AG04450 (cell line): ENCODE data around the gene PCK2. TPM values are rescaled to one million over a fixed set of nuclear protein-coding genes. Genes with fewer than 3 reads are reported as not detected.

ENCODE experiments used
- CTCF ChIA-PET: fragments of 300-600, 350-600 bp; formaldehyde crosslinking; extraction: SDS; loops from one replicate; lab custom pipeline; 2022; ENCODE audit warnings: antibody characterized with exemption, inconsistent platforms; lab: Charles Lee
- POLR2A ChIA-PET: fragments of 350-600 bp; formaldehyde crosslinking; extraction: SDS; loops from one replicate; lab custom pipeline; 2021; ENCODE audit warnings: antibody characterized with exemption, inconsistent platforms; lab: Yijun Ruan, JAX
- DNase-seq: peaks from one replicate; pipeline ENCODE4 v3.0.0-alpha.2; 2011; ENCODE audit warnings: low read depth, low spot score
- H3K27ac ChIP-seq: one replicate; pipeline ENCODE4 v1.5.1; 2012; ENCODE audit warnings: low read depth, low read length, control low read depth
- H3K27me3 ChIP-seq: one replicate; pipeline ENCODE4 v1.6.0; 2012; ENCODE audit warnings: low read length; ENCODE audit not compliant: control insufficient read depth, insufficient read depth
- H3K4me3 ChIP-seq: 2 replicates; pipeline ENCODE4 v1.5.1; 2011; ENCODE audit warnings: mild to moderate bottlenecking, low read depth, low read length, control low read depth
- H3K9me3 ChIP-seq: 2 replicates; pipeline ENCODE4 v1.5.1; 2012; ENCODE audit warnings: low read length; ENCODE audit not compliant: control insufficient read depth, insufficient read depth
- polyA plus RNA-seq: library from polyadenylated mRNA; depleted of rRNA; stranded (reverse); fragments of >200 nt; gene quantifications from 2 replicates; pipeline ENCODE4 v1.2.3, GENCODE V29; 2011
- TF ChIP-seq, protein P1 (sequence below): IDR thresholded peaks from 2 replicates; pipeline ENCODE4 v1.5.1; 2011; ENCODE audit warnings: low read depth, low read length, control low read depth, inconsistent platforms

Gene PCK2
- polyA plus RNA-seq, 1 experiment, result 47.0 TPM

DNA sequence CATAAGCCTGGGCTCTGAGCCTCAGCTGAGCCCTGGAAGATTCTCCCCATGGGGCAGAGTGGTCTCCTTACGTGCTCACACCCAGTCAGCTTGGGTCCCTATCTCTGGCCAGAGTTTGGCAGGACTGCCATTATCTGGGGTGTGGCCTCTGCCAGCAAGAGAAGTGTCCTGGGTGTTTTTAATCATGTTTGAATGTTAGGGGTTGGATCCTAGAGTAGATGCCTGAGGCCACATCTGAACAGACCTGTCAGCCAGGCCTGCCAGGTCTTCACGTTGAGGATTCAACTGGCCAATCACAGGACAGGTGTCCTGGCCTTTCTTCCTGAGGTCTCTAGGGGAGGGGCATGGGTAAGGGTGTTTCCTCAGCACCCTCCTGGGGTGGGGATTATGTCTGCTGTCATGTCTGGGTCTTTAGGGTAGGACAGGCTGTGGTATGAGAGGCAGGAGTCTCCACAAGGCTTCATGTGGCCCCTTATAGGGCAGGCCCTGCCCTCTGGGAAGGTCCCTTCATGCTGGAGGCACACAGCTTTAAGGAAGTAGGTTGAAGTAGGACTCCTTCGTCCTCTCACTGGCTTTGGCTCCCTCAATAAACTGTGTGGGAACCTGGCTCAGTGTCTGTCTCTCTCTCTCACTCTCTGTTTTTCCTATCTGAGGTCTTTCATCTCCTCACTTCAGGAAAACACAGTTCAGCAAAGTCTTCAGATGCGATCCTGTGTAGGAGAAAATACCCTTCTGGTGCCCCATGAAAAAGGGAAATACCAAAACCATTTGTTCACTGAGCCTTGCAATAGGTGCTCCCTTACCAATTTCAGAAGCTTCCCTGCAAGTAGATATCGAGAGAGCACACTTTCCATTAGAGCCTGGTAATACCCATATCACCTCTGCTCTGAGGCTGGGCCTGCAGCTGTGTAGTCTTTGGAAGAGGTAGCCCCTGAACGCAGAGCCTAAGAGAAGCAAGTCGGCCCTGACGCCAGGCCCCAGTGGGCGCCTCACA is 29.6 kb downstream of the PCK2 start:
- H3K9me3 ChIP-seq, result no peaks in the 10 kb centered on the region
- H3K27ac ChIP-seq, result no peak overlapping the region
- no peak overlapping the region for H3K4me3 ChIP-seq
- no peak for DNase-seq
- no peaks in the 10 kb centered on the region for H3K27me3 ChIP-seq
- POLR2A ChIA-PET, result no interaction called here
- CTCF ChIA-PET, result no interaction called here
- TF ChIP-seq, protein P1, sequence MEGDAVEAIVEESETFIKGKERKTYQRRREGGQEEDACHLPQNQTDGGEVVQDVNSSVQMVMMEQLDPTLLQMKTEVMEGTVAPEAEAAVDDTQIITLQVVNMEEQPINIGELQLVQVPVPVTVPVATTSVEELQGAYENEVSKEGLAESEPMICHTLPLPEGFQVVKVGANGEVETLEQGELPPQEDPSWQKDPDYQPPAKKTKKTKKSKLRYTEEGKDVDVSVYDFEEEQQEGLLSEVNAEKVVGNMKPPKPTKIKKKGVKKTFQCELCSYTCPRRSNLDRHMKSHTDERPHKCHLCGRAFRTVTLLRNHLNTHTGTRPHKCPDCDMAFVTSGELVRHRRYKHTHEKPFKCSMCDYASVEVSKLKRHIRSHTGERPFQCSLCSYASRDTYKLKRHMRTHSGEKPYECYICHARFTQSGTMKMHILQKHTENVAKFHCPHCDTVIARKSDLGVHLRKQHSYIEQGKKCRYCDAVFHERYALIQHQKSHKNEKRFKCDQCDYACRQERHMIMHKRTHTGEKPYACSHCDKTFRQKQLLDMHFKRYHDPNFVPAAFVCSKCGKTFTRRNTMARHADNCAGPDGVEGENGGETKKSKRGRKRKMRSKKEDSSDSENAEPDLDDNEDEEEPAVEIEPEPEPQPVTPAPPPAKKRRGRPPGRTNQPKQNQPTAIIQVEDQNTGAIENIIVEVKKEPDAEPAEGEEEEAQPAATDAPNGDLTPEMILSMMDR, result no peak

DNA sequence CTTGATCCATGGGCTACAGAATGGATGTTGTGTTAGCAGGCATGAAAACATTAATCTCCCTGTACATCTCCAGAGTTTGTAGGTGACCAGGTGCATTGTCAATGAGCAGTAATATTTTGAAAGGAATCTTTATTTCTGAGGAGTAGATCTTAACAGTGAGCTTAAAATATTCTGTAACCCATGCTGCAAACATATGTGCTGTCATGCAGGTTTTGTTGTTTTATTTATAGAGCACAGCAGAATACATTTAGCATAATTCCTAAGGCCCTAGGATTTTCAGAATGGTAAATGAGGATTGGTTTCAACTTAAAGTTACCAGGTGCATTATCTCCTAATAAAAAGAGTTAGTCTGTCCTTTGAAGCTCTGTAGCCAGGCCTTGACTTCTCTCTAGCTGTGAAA is 32.8 kb downstream of the PCK2 start:
- no peak overlapping the region for H3K4me3 ChIP-seq
- H3K27me3 ChIP-seq, result no peaks in the 10 kb centered on the region
- POLR2A ChIA-PET, result interaction anchor here (0.9 kb wide), 1 partner anchor 34 kb away, joined by 4 read pairs; the partner anchor contains the start of gene IRF9
- H3K9me3 ChIP-seq, result no peaks in the 10 kb centered on the region
- TF ChIP-seq, protein P1, result no peak
- no peak overlapping the region for H3K27ac ChIP-seq
- CTCF ChIA-PET, result interaction anchor here (1.2 kb wide), 1 partner anchor 18 kb away, joined by 5 read pairs; no protein-coding TSS in a partner anchor
- no peak for DNase-seq

GRCh38 chr14:24127673-24128072 is 33.6 kb downstream of the PCK2 start:
- Histone ChIP-seq H3K4me3 (no peak overlapping the region), H3K27me3 (no peaks in the 10 kb centered on the region), H3K27ac (no peak overlapping the region), H3K9me3 (no peaks in the 10 kb centered on the region)
- TF ChIP-seq, protein P1, result no peak
- ChIA-PET CTCF (interaction anchor here (1.2 kb wide), 1 partner anchor 19 kb away, joined by 5 read pairs; no protein-coding TSS in a partner anchor), POLR2A (no interaction called here)
- DNase-seq, result no peak

- ChIA-PET POLR2A (no interaction called here), CTCF (interaction anchor here (1.7 kb wide), 1 partner anchor 167 kb away, joined by 5 read pairs; no protein-coding TSS in a partner anchor)
- DNase-seq, result no peak
- no peak overlapping the region for H3K27ac ChIP-seq
- H3K9me3 ChIP-seq, result no peaks in the 10 kb centered on the region
- H3K27me3 ChIP-seq, result no peaks in the 10 kb centered on the region
- TF ChIP-seq, protein P1, result no peak
- no peak overlapping the region for H3K4me3 ChIP-seq
Observed at GRCh38 chr14:24129410-24129998, 35.4 kb downstream of the PCK2 start.

DNA sequence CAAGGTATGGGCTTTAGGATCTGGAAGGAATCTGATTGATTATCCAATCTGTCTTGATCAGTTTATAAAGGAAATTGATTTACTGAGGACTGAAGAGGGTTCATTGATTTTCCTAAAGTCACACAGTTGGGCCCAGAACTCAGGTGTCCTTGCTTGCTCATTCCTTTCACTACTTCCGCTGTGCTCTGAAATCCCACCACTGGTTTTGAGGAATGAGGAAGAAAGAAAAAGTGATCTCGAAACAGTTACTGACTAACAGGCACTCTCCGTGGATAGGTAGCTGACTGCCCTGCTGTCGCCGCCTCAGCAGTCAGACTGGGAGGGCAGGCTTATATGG is 36.2 kb downstream of the PCK2 start, which contains the start of gene FITM1:
TSS of gene FITM1 (plus strand) at position 280 of the 337 bp plus-strand sequence. CDS start 905 bp downstream, outside the sequence.
- H3K4me3 ChIP-seq, result no peak within 1 kb of the TSS
- no peaks in the 10 kb centered on the region for H3K9me3 ChIP-seq
- no peak within 1 kb of the TSS for H3K27ac ChIP-seq
- ChIA-PET POLR2A (no interaction called here), CTCF (no interaction called here)
- DNase-seq, result no peak
- TF ChIP-seq, protein P1, result no peak
- H3K27me3 ChIP-seq, result no peaks in the 10 kb centered on the region
